Endodermal cell (in vitro differentiated cells): ENCODE data around the gene DAAM2. TPM values are rescaled to one million over a fixed set of nuclear protein-coding genes. Genes with fewer than 3 reads are reported as not detected.

ENCODE experiments used
- DNase-seq: peaks from one replicate; pipeline ENCODE4 v3.0.0-alpha.2; 2017
- H3K27ac ChIP-seq: 2 replicates; pipeline ENCODE4 v1.5.1; 2013; ENCODE audit warnings: mild to moderate bottlenecking, low read depth, low read length, moderate library complexity
- H3K27me3 ChIP-seq: 2 replicates; pipeline ENCODE4 v1.6.1; 2013; ENCODE audit warnings: mild to moderate bottlenecking, low read length, moderate library complexity; ENCODE audit not compliant: insufficient read depth, control insufficient read depth, poor library complexity, severe bottlenecking
- H3K36me3 ChIP-seq: 2 replicates; pipeline ENCODE4 v1.7.0; 2013; ENCODE audit warnings: mild to moderate bottlenecking, low read length, moderate library complexity; ENCODE audit not compliant: control insufficient read depth, insufficient read depth
- H3K4me1 ChIP-seq: one replicate; pipeline ENCODE4 v1.7.0; 2013; ENCODE audit warnings: low read length; ENCODE audit not compliant: control insufficient read depth, insufficient read depth
- H3K4me3 ChIP-seq: 2 replicates; pipeline ENCODE4 v1.5.1; 2013; ENCODE audit warnings: mild to moderate bottlenecking, low read length, moderate library complexity
- H3K9ac ChIP-seq: 2 replicates; pipeline ENCODE4 v1.6.1; 2013; ENCODE audit warnings: mild to moderate bottlenecking, low read length, moderate library complexity; ENCODE audit not compliant: poor library complexity, severe bottlenecking; ENCODE audit errors: extremely low read depth
- H3K9me3 ChIP-seq: 2 replicates; pipeline ENCODE4 v1.6.1; 2013; ENCODE audit warnings: mild to moderate bottlenecking, low read length, moderate library complexity; ENCODE audit not compliant: control insufficient read depth
- H3K27ac Mint-ChIP-seq: 2 replicates; pipeline ENCODE4 v1.8.0; 2020; ENCODE audit warnings: mixed read lengths
- H3K27me3 Mint-ChIP-seq: 2 replicates; pipeline ENCODE4 v1.8.0; 2021; ENCODE audit warnings: mild to moderate bottlenecking, mixed read lengths; ENCODE audit not compliant: insufficient read depth
- H3K36me3 Mint-ChIP-seq: 2 replicates; pipeline ENCODE4 v1.8.0; 2020; ENCODE audit warnings: low read depth, mixed read lengths
- H3K4me1 Mint-ChIP-seq: 2 replicates; pipeline ENCODE4 v1.8.0; 2020; ENCODE audit warnings: mixed read lengths
- H3K4me3 Mint-ChIP-seq: 2 replicates; pipeline ENCODE4 v1.8.0; 2020; ENCODE audit warnings: mild to moderate bottlenecking, moderate library complexity, mixed read lengths
- H3K9me3 Mint-ChIP-seq: 2 replicates; pipeline ENCODE4 v1.8.0; 2020; ENCODE audit warnings: mild to moderate bottlenecking, mixed read lengths
- WGBS, 2 experiments: methylation state at CpG; one replicate each; pipeline versions ENCODE4 v1.1.5 to v1.1.7; 2013; ENCODE audit warnings: missing lambda C conversion rate in 2 of 2, mixed read lengths in 1 of 2; ENCODE audit not compliant: insufficient coverage in 1 of 2, insufficient read length in 1 of 2; 5-methylcytosine and 5-hydroxymethylcytosine counted together
- total RNA-seq, 2 donors: library from RNA; stranded (reverse); fragmentation: NEBNext Ultra II Directional in 1 of 2; extraction: Animal tissue kit (Norgen Biotek cat#: 25700) in 1 of 2; gene quantifications; 2 replicates in 1 of 2; 3 replicates in 1 of 2; pipeline ENCODE4 v1.2.1, GENCODE V29; 2021
- TF ChIP-seq, protein P1 (sequence below): fragments of 200-600 bp; sonication (generic); conservative IDR thresholded peaks from 2 replicates; pipeline ENCODE4 v1.5.0; 2021; ENCODE audit warnings: antibody characterized with exemption, mild to moderate bottlenecking

DAAM2 gene
- total RNA-seq, 2 donors from 2014 or later, result 0.33 to 1.2 TPM

DNA sequence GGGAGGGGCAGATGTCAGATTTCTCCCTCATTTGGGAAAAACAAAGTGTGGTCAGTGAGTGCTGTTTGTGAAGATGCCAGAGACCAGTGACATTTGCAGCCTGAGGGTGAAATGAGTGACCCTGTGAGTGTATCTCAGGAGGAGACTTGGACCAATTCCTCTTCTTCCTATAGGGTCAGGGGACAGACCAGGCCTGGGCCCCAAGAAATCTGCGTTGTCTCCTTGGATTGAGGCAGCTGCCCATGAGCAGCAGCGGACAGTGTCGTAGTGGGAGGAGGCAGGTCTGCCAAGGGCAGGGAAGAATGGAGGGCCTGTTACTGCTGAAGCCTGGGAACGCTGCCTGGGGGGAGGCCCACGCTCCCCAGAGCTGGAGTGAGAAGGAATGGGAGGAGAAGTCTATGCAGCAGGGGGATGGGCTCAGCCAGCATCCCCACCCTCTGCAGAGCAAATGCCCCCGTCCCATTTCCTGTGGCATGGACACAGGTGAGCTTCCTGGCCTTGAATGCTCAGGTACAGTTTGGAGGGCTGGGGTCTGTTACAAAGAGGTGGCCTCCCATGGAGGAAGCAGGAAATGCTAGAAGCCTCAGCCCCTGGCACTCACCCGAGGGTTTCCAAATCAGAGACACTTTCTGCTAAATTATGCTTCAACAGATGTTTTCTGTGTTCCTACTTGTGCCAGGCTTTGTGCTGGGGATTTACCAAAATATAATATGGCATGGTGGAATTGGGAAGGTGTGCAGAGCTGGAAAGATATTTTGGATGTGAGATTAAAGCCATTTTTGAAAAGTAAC is 29.8 kb downstream of the DAAM2 start:
- no peaks in the 10 kb centered on the region for H3K9me3 Mint-ChIP-seq
- H3K27ac ChIP-seq, result no peak overlapping the region
- H3K27me3 Mint-ChIP-seq, result peaks cover 7% of the 10 kb centered on the region
- H3K9ac ChIP-seq, result no peak overlapping the region
- peaks cover 5% of the 10 kb centered on the region for H3K4me1 ChIP-seq
- no peak overlapping the region for H3K4me3 Mint-ChIP-seq
- H3K4me1 Mint-ChIP-seq, result peaks cover 23% of the 10 kb centered on the region
- H3K27ac Mint-ChIP-seq, result peak overlapping the region; percentile 58
- H3K36me3 ChIP-seq, result no peaks in the 10 kb centered on the region
- no peak overlapping the region for H3K4me3 ChIP-seq
- H3K27me3 ChIP-seq, result no peaks in the 10 kb centered on the region
- TF ChIP-seq, protein P1, sequence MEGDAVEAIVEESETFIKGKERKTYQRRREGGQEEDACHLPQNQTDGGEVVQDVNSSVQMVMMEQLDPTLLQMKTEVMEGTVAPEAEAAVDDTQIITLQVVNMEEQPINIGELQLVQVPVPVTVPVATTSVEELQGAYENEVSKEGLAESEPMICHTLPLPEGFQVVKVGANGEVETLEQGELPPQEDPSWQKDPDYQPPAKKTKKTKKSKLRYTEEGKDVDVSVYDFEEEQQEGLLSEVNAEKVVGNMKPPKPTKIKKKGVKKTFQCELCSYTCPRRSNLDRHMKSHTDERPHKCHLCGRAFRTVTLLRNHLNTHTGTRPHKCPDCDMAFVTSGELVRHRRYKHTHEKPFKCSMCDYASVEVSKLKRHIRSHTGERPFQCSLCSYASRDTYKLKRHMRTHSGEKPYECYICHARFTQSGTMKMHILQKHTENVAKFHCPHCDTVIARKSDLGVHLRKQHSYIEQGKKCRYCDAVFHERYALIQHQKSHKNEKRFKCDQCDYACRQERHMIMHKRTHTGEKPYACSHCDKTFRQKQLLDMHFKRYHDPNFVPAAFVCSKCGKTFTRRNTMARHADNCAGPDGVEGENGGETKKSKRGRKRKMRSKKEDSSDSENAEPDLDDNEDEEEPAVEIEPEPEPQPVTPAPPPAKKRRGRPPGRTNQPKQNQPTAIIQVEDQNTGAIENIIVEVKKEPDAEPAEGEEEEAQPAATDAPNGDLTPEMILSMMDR, result no peak
- peak; percentile 59 for DNase-seq
- no peaks in the 10 kb centered on the region for H3K36me3 Mint-ChIP-seq
- 82 to 85% methylated on average over 3 to 7 of the region's 7 CpGs for WGBS, 2 experiments
- H3K9me3 ChIP-seq, result no peaks in the 10 kb centered on the region

DNA sequence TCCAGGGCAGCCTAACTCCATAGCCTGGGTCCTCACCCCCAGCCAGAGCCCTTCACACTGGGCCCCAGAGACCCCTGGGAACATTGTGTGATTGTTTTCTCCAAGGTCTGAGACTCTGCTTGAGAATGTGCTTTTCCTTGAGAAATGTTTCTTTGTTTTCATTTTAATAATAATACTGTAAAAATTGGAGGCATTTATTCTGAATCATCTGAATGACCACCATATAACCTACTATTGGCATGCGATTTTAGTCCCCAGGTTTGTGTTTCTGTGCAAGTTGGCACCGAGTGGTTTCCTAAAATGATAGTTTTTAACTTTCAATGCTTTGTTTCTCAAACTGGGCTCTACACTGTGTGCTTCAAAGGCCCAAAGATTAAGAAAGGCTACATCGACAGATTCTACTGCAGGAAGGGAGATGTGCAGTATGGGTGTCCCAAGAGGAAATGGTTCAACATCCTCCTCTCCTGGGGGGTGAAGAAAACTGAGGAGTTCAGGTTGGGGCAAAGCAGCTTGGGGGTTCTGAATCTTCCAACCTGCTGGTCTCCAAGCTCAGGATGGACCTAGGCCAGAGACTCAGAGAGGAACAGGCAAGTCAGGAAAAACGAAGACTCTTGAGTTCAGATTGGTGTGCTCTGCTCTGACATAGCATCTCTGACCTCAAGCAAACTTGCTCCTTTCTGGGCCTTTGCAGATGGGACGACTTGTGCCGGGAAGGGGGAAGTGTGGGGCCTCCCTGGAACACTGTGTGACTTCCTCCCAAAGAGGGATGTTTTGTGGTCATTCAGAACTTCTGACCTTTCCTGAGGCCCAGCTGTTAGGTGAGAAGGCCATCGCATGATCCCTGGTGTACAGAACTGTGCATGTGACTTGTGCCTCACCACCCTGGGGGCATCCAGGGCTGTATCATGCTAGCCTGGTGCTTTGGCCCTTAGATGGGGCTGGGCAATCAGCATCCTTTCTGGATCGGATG is 31.0 kb downstream of the DAAM2 start:
- Histone ChIP-seq H3K36me3 (no peaks in the 10 kb centered on the region), H3K9me3 (no peaks in the 10 kb centered on the region), H3K4me1 (peaks cover 5% of the 10 kb centered on the region), H3K9ac (no peak overlapping the region), H3K27ac (no peak overlapping the region), H3K4me3 (no peak overlapping the region), H3K27me3 (no peaks in the 10 kb centered on the region)
- Mint-ChIP-seq H3K9me3 (no peaks in the 10 kb centered on the region), H3K4me3 (no peak overlapping the region), H3K27ac (no peak overlapping the region), H3K4me1 (peaks cover 23% of the 10 kb centered on the region), H3K27me3 (peaks cover 10% of the 10 kb centered on the region), H3K36me3 (no peaks in the 10 kb centered on the region)
- WGBS, 2 experiments, result 90 to 95% methylated on average over 7 to 8 of the region's 8 CpGs
- DNase-seq, result no peak
- TF ChIP-seq, protein P1, result no peak

DNA sequence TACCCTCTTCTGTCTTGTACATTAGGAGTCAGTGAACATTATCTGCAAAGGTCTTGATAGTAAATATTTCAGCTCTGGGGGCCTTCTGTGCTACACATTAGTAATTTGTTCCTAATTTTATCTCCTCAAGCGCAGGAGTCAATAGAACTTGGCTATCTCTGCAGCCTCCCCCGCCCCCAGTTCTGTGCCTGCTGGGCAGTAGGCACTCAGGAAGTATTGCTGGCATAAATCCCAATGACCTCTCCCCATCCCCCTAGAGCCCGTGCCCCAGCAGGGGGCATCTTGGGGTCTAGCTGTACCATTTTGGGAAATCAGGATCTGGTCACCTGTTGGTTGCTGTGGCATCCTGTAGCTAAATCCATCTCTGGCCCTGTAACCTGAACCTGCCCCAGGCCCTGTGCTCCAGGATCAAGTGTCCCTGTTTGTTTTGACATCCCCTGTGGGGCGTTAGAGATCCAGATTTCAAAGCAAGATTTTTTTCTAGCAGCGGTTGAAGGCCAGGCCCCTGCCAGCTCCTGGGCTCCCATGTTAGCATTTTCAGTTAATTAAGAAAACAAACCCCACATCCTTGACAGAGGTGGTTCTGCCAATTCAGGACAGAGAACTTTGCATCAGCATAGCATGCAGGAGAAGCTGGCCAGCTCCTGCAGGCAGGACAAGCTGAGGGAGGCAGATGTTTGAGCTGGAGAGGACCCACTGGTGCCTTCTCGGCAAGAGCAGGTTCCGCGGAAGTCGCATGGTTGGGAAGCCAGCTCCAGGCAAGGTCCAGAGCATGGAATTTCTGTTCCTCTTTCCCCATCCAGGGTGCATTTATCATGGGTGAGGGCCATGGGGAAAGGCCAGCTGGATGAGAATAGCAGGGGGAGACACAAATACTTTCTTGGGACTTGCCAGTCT is 32.1 kb downstream of the DAAM2 start:
- H3K4me3 Mint-ChIP-seq, result no peak overlapping the region
- TF ChIP-seq, protein P1, result no peak
- Histone ChIP-seq H3K9ac (no peak overlapping the region), H3K4me1 (peaks cover 5% of the 10 kb centered on the region), H3K27me3 (no peaks in the 10 kb centered on the region), H3K36me3 (no peaks in the 10 kb centered on the region), H3K9me3 (no peaks in the 10 kb centered on the region), H3K27ac (no peak overlapping the region), H3K4me3 (no peak overlapping the region)
- 70 to 78% methylated on average over 5 to 9 of the region's 9 CpGs for WGBS, 2 experiments
- H3K9me3 Mint-ChIP-seq, result no peaks in the 10 kb centered on the region
- H3K27me3 Mint-ChIP-seq, result peaks cover 10% of the 10 kb centered on the region
- no peak overlapping the region for H3K27ac Mint-ChIP-seq
- no peaks in the 10 kb centered on the region for H3K36me3 Mint-ChIP-seq
- H3K4me1 Mint-ChIP-seq, result peaks cover 23% of the 10 kb centered on the region
- peak; percentile 79 for DNase-seq
